Astrocyte (in vitro differentiated cells and primary cell): Measurements from ENCODE around the gene PTPRN2.

Experiments
- CTCF ChIP-seq: IDR thresholded peaks from 2 replicates; pipeline ENCODE4 v1.5.1; 2011; ENCODE audit warnings: low read depth, mild to moderate bottlenecking, inconsistent platforms, low read length, moderate library complexity; ENCODE audit not compliant: insufficient read depth
- EZH2 ChIP-seq: IDR thresholded peaks from 2 replicates; pipeline ENCODE4 v1.6.1; 2012; ENCODE audit warnings: mild to moderate bottlenecking, low read length, inconsistent platforms; ENCODE audit not compliant: insufficient read depth

GRCh38 chr7:157521752-157522151 is 1065.9 kb downstream of the PTPRN2 start:
- TF ChIP-seq CTCF (no peak), EZH2 (no peak)
